ENCODE measurements around the gene SYT17.

SYT17 gene

GRCh38 chr16:19169082-19169639 is 1.1 kb downstream of the SYT17 start:
- Histone ChIP-seq H2AFZ (ENCODE audit: low read depth, low read length) (no peak overlapping the region), H3K27ac (ENCODE audit: low read length) (no peak overlapping the region), H3K4me3 (ENCODE audit: low read length) (no peak overlapping the region), H3K9me3 (ENCODE audit: insufficient read depth, low read length) (no peaks in the 10 kb centered on the region), H3K79me2 (ENCODE audit: low read length) (no peaks in the 10 kb centered on the region), H3K36me3 (replicated peaks; ENCODE audit: low read depth, low read length) (no peaks in the 10 kb centered on the region), H3K27me3 (ENCODE audit: low read depth, low read length) (peaks cover 4% of the 10 kb centered on the region; the same call in 1 of the 2 replicates), H3K4me2 (ENCODE audit: low read length) (no peak overlapping the region), H3K9ac (ENCODE audit: low read length) (no peak overlapping the region), H4K20me1 (ENCODE audit: insufficient read depth, low read length) (no peaks in the 10 kb centered on the region), H3K4me1 (ENCODE audit: low read length) (peaks cover 9% of the 10 kb centered on the region)
- TF ChIP-seq EZH2phosphoT487 (IDR thresholded peaks at IDR 0.05; ENCODE audit: low read depth) (no peak), CTCF (IDR thresholded peaks at IDR 0.05; ENCODE audit: low read depth, low read length) (no peak)

DNA sequence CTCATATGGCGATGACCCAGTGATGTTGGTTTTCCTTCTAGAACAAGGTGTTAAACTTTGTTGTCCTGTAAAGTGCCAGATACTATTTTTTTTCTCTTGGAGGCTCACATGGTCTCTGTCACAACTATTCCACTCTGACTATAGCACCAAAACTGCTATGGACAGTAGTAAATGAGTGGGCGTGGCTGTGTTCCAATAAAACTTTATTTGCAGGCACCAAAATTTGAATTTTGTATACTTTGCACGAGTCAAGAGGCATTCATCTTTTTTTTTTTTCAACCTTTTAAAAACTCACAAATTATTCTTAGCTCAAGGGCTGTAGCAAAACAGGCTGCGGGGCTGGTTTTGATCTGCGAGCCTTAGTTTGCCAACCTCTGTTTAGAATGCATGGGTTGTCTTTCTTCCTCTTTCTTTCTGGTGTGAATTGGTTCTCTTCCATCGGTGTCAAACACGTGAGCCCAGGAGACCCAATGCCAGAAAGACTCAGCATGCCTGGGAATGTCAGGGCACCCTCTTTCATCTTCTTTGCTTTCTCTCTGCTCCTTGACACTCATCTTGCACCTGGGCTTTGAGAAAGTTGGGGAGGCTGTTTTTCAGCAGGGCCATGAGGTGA is 2.1 kb downstream of the SYT17 start:
- peaks cover 4% of the 10 kb centered on the region; the same call in 1 of the 2 replicates for H3K27me3 ChIP-seq (ENCODE audit: low read depth, low read length)
- H3K9ac ChIP-seq (ENCODE audit: low read length) = no peak overlapping the region
- H4K20me1 ChIP-seq (ENCODE audit: insufficient read depth, low read length) = no peaks in the 10 kb centered on the region
- H3K4me1 ChIP-seq (ENCODE audit: low read length) = peaks cover 10% of the 10 kb centered on the region
- H3K27ac ChIP-seq (ENCODE audit: low read length) = no peak overlapping the region
- no peak for TF ChIP-seq EZH2phosphoT487 (IDR thresholded peaks at IDR 0.05; ENCODE audit: low read depth)
- TF ChIP-seq CTCF (IDR thresholded peaks at IDR 0.05; ENCODE audit: low read depth, low read length) = no peak
- H3K36me3 ChIP-seq (replicated peaks; ENCODE audit: low read depth, low read length) = no peaks in the 10 kb centered on the region
- H2AFZ ChIP-seq (ENCODE audit: low read depth, low read length) = no peak overlapping the region
- H3K9me3 ChIP-seq (ENCODE audit: insufficient read depth, low read length) = no peaks in the 10 kb centered on the region
- H3K4me3 ChIP-seq (ENCODE audit: low read length) = no peak overlapping the region
- no peak overlapping the region for H3K4me2 ChIP-seq (ENCODE audit: low read length)
- H3K79me2 ChIP-seq (ENCODE audit: low read length) = no peaks in the 10 kb centered on the region

DNA sequence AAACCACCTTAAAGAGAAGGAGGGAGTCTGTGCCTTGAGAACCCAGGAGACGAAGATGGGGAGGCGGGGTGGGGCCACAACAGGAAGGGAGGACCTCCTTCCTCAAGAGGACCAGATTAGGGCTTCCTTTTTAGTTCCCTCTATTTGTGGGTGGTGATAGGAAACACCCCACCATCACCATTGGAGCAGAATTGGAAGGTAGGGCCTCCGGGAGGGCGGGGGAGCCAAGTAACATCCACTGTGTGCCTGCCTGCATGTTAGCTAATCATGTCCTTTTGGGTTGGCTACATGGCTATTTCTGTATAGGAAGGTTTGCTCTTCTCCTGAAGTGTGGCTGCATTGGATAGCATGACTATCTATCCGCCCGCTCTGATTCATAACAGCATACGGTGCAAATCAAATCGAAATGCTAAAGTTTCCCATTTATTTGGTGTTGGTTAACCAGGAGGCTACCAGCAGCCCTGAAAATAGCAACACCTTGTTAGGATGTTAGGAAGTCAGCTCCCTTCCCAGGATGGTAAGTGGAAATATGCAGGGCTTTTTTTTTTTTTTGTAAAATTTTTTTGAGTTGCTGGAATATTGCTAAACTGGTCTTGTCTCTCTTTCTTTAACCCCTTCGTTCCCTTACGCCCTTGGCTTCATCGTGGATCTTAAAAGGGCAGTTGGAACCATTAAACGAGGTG is 4.2 kb downstream of the SYT17 start:
- no peak for TF ChIP-seq EZH2phosphoT487 (IDR thresholded peaks at IDR 0.05; ENCODE audit: low read depth)
- no peak for TF ChIP-seq CTCF (IDR thresholded peaks at IDR 0.05; ENCODE audit: low read depth, low read length)
- no peaks in the 10 kb centered on the region for H3K79me2 ChIP-seq (ENCODE audit: low read length)
- no peak overlapping the region for H3K27ac ChIP-seq (ENCODE audit: low read length)

GRCh38 chr16:19173059-19173458 is 5.0 kb downstream of the SYT17 start:
- no peak overlapping the region for H3K9ac ChIP-seq (ENCODE audit: low read length)
- H3K4me1 ChIP-seq (ENCODE audit: low read length) = peaks cover 21% of the 10 kb centered on the region
- no peaks in the 10 kb centered on the region for H3K9me3 ChIP-seq (ENCODE audit: insufficient read depth, low read length)
- H4K20me1 ChIP-seq (ENCODE audit: insufficient read depth, low read length) = no peaks in the 10 kb centered on the region
- H3K27ac ChIP-seq (ENCODE audit: low read length) = no peak overlapping the region
- H3K79me2 ChIP-seq (ENCODE audit: low read length) = no peaks in the 10 kb centered on the region
- TF ChIP-seq CTCF (IDR thresholded peaks at IDR 0.05; ENCODE audit: low read depth, low read length) = no peak
- no peak for TF ChIP-seq EZH2phosphoT487 (IDR thresholded peaks at IDR 0.05; ENCODE audit: low read depth)
- peaks cover 4% of the 10 kb centered on the region; the same call in 1 of the 2 replicates for H3K27me3 ChIP-seq (ENCODE audit: low read depth, low read length)
- H2AFZ ChIP-seq (ENCODE audit: low read depth, low read length) = peak overlapping the region; percentile 80; the same call in 1 of the 2 replicates
- H3K4me3 ChIP-seq (ENCODE audit: low read length) = peak overlapping the region; percentile 70; the same call in 1 of the 2 replicates
- no peaks in the 10 kb centered on the region for H3K36me3 ChIP-seq (replicated peaks; ENCODE audit: low read depth, low read length)
- H3K4me2 ChIP-seq (ENCODE audit: low read length) = peak overlapping the region; percentile 85

More for the DNA sequence above, 4.2 kb downstream of the SYT17 start:
- Histone ChIP-seq H3K27me3 (ENCODE audit: low read depth, low read length) (peaks cover 4% of the 10 kb centered on the region; the same call in 1 of the 2 replicates), H2AFZ (ENCODE audit: low read depth, low read length) (no peak overlapping the region), H3K4me2 (ENCODE audit: low read length) (no peak overlapping the region), H3K9me3 (ENCODE audit: insufficient read depth, low read length) (no peaks in the 10 kb centered on the region), H3K36me3 (replicated peaks; ENCODE audit: low read depth, low read length) (no peaks in the 10 kb centered on the region), H4K20me1 (ENCODE audit: insufficient read depth, low read length) (no peaks in the 10 kb centered on the region), H3K9ac (ENCODE audit: low read length) (no peak overlapping the region), H3K4me1 (ENCODE audit: low read length) (peaks cover 16% of the 10 kb centered on the region), H3K4me3 (ENCODE audit: low read length) (no peak overlapping the region)

All from OCI-LY3 (cell line).